Measurements from ENCODE around the gene LBP. TPM values are rescaled to one million over a fixed set of nuclear protein-coding genes. Genes with fewer than 3 reads are reported as not detected.

LBP gene
- total RNA-seq, 1 experiment from 2014 or later = 0.52 TPM

- Histone ChIP-seq H3K14ac (ENCODE audit: insufficient read depth, low read length) (no peak overlapping the region), H3K23me2 (ENCODE audit: insufficient read length, low read depth, low read length, poor library complexity, severe bottlenecking) (no peaks in the 10 kb centered on the region), H3K4ac (ENCODE audit: low read depth, low read length) (no peak overlapping the region), H3T11ph (ENCODE audit: low read length) (no peak overlapping the region), H4K8ac (replicated peaks; ENCODE audit: insufficient read length, low read depth, low read length) (no peak overlapping the region), H3K27ac (ENCODE audit: insufficient read length, low read depth, low read length) (no peak overlapping the region), H2BK5ac (ENCODE audit: insufficient read length, low read length) (no peak overlapping the region), H4K5ac (ENCODE audit: insufficient read length, low read depth, low read length) (no peak overlapping the region), H2BK15ac (ENCODE audit: low read depth, low read length) (no peak overlapping the region), H3K79me1 (ENCODE audit: insufficient read depth, low read depth, low read length, poor library complexity, severe bottlenecking) (no peaks in the 10 kb centered on the region), H3K9me3 (ENCODE audit: control insufficient read depth, low read depth, low read length) (no peaks in the 10 kb centered on the region), H3K79me2 (ENCODE audit: insufficient read depth, low read length) (no peaks in the 10 kb centered on the region), H2BK120ac (ENCODE audit: low read depth, low read length, poor library complexity, severe bottlenecking) (no peak overlapping the region), H2BK20ac (ENCODE audit: low read depth, low read length, poor library complexity, severe bottlenecking) (no peak overlapping the region), H3K4me2 (ENCODE audit: insufficient read depth, insufficient read length, low read length) (no peak overlapping the region), H4K91ac (ENCODE audit: insufficient read length, low read depth, low read length) (no peak overlapping the region), H2AK5ac (ENCODE audit: insufficient read length, low read length) (no peak overlapping the region), H3K9ac (ENCODE audit: extremely low read depth, insufficient read length, low read length) (no peak overlapping the region), H2BK12ac (ENCODE audit: insufficient read length, low read depth, low read length) (no peak overlapping the region), H3K27me3 (ENCODE audit: insufficient read depth, low read length) (no peaks in the 10 kb centered on the region; the same call in 1 of the 2 replicates), H3K18ac (ENCODE audit: insufficient read length, low read depth, low read length) (no peak overlapping the region), H4K20me1 (ENCODE audit: control insufficient read depth, insufficient read depth, insufficient read length) (no peaks in the 10 kb centered on the region), H3K4me1 (ENCODE audit: insufficient read depth, low read length) (no peaks in the 10 kb centered on the region), H3K23ac (ENCODE audit: insufficient read length, low read depth, low read length) (no peak overlapping the region), H2AFZ (ENCODE audit: low read length) (no peak overlapping the region), H3K56ac (ENCODE audit: insufficient read length, low read depth, low read length) (no peak overlapping the region)
- no peak for DNase-seq
- TF ChIP-seq CTCF (conservative IDR thresholded peaks at IDR 0.05) = no peak
- no peak overlapping the region for H3K27ac Mint-ChIP-seq
- H3K4me3 Mint-ChIP-seq = no peak overlapping the region
- peaks cover 0 to 2% of the 10 kb centered on the region in 2 experiments; a peak in 1 of 4 replicates for H3K4me1 Mint-ChIP-seq
- no CpG with 5 or more reads among the region's 3 CpGs for WGBS (ENCODE audit: extremely low coverage, insufficient read length, low lambda C conversion rate)
- H3K9me3 Mint-ChIP-seq = no peaks in the 10 kb centered on the region
- H3K36me3 Mint-ChIP-seq (ENCODE audit: insufficient read depth in 1 of 3, low read depth in 3 of 3) = no peaks in the 10 kb centered on the region
- peaks cover 4% of the 10 kb centered on the region for H3K27me3 Mint-ChIP-seq (ENCODE audit: low read depth)
Measured at GRCh38 chr20:38330638-38331037, 15.6 kb upstream of the LBP start.

All from H9 (cell line).